HL-60 (cell line): ENCODE data around the gene NR1I3.

ENCODE experiments used
- DNase-seq, 2 experiments: peaks; one replicate each; pipeline ENCODE4 v3.0.0-alpha.2; 2010 to 2020; ENCODE audit warnings: low read depth in 1 of 2, low spot score in 1 of 2
- H3K27ac ChIP-seq: fragments of 250-450 bp; sonication (Bioruptor Pico); replicated peaks from 2 replicates; pipeline ENCODE4 v1.5.1; 2020; ENCODE audit warnings: mild to moderate bottlenecking, moderate library complexity
- H3K27me3 ChIP-seq: fragments of 250-450 bp; sonication (Bioruptor Pico); 2 replicates; pipeline ENCODE4 v1.5.1; 2021; ENCODE audit warnings: mild to moderate bottlenecking, moderate library complexity; ENCODE audit not compliant: insufficient read depth, poor library complexity, severe bottlenecking
- H3K4me3 ChIP-seq: replicated peaks from 2 replicates; pipeline ENCODE4 v1.5.1; 2011; ENCODE audit warnings: mild to moderate bottlenecking, control low read depth, low read length; ENCODE audit not compliant: insufficient read depth
- GABPA ChIP-seq: IDR thresholded peaks from 2 replicates; pipeline ENCODE4 v1.6.1; 2012; ENCODE audit warnings: low read depth
- POLR2AphosphoS5 ChIP-seq: IDR thresholded peaks from 2 replicates; pipeline ENCODE4 v1.6.1; 2012; ENCODE audit warnings: low read depth
- SPI1 ChIP-seq: IDR thresholded peaks from 2 replicates; pipeline ENCODE4 v1.6.1; 2012; ENCODE audit warnings: low read depth, mild to moderate bottlenecking, borderline replicate concordance
- TF ChIP-seq, protein P1 (sequence below): IDR thresholded peaks from 2 replicates; pipeline ENCODE4 v1.6.1; 2012; ENCODE audit warnings: low read depth; ENCODE audit not compliant: insufficient replicate concordance
- TF ChIP-seq, protein P2 (sequence below): IDR thresholded peaks from one replicate; pipeline ENCODE4 v1.5.1; 2011; ENCODE audit warnings: low read length, control low read depth, inconsistent platforms; ENCODE audit not compliant: insufficient read depth

Gene NR1I3

DNA sequence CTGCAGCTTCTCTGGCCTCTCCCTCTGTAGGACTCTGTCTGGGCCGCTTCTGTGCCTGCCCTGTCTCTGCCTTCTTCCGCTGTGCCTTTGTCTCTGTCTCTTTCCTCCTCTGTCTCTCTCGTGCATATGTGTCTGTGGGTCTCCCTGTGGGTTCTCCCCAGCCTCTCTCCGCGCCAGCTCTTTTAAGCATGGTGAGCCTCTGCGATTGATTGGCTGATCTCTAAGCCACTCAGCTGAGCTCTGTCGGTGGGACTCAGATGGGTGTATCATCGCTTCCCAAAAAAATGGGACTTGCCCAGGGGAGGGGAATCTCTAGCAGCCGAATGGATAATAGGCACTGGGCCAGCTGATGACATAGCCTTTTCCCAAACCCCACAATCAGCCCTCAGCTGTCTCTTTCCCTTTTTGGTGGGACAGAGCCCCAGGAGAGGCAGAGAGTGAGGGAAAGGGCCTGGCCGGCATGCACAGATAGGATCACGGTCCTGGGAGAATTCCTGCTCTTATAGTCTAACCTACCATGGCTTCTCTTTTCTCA lies 39.0 kb downstream of the NR1I3 start, which contains the start of gene ADAMTS4:
ADAMTS4 (minus strand) TSS at position 158 of the 535 bp plus-strand sequence. CDS start 427 bp downstream, outside the sequence.
- TF ChIP-seq POLR2AphosphoS5 (no peak), SPI1 (no peak), GABPA (no peak)
- TF ChIP-seq, protein P1, sequence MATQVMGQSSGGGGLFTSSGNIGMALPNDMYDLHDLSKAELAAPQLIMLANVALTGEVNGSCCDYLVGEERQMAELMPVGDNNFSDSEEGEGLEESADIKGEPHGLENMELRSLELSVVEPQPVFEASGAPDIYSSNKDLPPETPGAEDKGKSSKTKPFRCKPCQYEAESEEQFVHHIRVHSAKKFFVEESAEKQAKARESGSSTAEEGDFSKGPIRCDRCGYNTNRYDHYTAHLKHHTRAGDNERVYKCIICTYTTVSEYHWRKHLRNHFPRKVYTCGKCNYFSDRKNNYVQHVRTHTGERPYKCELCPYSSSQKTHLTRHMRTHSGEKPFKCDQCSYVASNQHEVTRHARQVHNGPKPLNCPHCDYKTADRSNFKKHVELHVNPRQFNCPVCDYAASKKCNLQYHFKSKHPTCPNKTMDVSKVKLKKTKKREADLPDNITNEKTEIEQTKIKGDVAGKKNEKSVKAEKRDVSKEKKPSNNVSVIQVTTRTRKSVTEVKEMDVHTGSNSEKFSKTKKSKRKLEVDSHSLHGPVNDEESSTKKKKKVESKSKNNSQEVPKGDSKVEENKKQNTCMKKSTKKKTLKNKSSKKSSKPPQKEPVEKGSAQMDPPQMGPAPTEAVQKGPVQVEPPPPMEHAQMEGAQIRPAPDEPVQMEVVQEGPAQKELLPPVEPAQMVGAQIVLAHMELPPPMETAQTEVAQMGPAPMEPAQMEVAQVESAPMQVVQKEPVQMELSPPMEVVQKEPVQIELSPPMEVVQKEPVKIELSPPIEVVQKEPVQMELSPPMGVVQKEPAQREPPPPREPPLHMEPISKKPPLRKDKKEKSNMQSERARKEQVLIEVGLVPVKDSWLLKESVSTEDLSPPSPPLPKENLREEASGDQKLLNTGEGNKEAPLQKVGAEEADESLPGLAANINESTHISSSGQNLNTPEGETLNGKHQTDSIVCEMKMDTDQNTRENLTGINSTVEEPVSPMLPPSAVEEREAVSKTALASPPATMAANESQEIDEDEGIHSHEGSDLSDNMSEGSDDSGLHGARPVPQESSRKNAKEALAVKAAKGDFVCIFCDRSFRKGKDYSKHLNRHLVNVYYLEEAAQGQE: no peak
- TF ChIP-seq, protein P2, sequence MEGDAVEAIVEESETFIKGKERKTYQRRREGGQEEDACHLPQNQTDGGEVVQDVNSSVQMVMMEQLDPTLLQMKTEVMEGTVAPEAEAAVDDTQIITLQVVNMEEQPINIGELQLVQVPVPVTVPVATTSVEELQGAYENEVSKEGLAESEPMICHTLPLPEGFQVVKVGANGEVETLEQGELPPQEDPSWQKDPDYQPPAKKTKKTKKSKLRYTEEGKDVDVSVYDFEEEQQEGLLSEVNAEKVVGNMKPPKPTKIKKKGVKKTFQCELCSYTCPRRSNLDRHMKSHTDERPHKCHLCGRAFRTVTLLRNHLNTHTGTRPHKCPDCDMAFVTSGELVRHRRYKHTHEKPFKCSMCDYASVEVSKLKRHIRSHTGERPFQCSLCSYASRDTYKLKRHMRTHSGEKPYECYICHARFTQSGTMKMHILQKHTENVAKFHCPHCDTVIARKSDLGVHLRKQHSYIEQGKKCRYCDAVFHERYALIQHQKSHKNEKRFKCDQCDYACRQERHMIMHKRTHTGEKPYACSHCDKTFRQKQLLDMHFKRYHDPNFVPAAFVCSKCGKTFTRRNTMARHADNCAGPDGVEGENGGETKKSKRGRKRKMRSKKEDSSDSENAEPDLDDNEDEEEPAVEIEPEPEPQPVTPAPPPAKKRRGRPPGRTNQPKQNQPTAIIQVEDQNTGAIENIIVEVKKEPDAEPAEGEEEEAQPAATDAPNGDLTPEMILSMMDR: no peak
- Histone ChIP-seq H3K4me3 (no peak within 1 kb of the TSS), H3K27me3 (no peaks in the 10 kb centered on the region), H3K27ac (no peak within 1 kb of the TSS)
- no peak for DNase-seq

DNA sequence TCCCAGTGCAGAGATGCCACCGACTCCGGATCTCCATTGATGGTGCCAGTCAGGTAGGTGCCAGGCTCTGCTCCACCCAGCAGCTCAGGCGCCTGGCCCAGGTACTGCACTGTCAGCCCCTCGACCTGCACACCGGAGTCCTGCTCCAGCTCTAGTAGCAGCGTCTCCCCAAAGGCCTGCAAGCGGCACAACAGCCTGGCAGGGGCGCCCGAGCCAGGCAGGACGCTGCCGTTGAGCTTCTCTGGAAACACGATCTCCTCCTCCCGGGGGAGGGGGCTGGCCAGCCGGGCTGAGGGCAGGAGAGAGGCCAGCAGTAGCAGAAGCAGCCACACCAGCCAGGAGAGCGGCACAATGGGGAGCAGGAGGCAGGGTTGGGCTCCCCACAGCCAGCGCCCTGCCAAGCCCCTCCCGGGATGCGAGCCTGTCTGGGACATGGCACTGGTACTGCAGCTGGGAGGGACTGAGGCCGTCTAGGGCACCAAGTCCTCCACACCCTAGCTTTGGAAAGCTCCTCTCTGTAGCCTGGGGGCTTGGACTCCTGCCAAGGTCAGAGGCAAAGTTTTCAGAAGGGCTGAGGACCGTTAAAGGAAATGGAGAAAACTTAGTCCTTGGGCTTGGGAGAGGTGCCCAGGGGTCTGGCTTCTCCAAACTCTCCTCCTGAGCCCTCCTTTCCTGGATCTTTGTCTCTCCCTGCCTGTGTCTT lies 39.7 kb downstream of the NR1I3 start:
- no peak overlapping the region for H3K27ac ChIP-seq
- no peak for TF ChIP-seq SPI1
- TF ChIP-seq, protein P1: no peak
- TF ChIP-seq, protein P2: no peak
- TF ChIP-seq POLR2AphosphoS5: no peak
- TF ChIP-seq GABPA: no peak
- no peaks in the 10 kb centered on the region for H3K27me3 ChIP-seq
- no peak overlapping the region for H3K4me3 ChIP-seq
- no peak for DNase-seq

DNA sequence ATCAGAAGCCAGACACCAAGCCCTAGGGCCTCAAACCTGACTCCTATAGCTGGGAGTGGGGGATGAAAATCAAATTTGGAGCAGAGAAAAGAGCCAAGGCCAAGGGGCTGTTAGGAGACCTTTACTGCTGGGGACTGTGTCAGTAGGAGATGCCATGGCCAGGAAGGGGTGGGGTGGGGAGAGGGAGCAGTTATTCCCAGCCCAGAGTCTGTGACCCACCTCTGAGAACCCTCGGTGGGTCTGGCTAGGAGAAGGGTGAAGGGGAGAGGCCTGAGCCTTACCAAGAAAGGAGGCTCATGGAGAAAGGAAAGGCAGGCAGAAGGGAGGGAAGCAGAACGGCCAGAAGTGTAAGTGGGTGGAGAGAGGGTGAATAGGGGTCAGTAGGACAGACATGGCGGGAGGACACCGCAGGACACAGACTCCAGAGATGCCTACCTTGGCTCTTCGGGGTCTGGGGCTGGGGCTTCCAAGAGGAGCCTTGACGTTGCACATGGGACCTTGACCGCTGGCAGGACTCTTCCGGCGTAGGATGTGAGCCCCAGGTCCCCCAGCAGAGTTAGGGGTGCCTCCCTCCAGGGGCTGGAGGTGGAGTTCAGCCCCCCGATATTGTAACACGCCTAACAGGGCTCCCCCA lies 40.3 kb downstream of the NR1I3 start:
- TF ChIP-seq, protein P2: no peak
- TF ChIP-seq, protein P1: no peak
- TF ChIP-seq SPI1 (no peak), GABPA (no peak), POLR2AphosphoS5 (no peak)
- Histone ChIP-seq H3K4me3 (no peak overlapping the region), H3K27ac (no peak overlapping the region), H3K27me3 (no peaks in the 10 kb centered on the region)
- DNase-seq: no peak
